ENCODE measurements around the gene RBBP5. TPM values are rescaled to one million over a fixed set of nuclear protein-coding genes. Genes with fewer than 3 reads are reported as not detected.

RBBP5 gene
- total RNA-seq, 1 experiment from 2014 or later = 17.9 TPM

DNA sequence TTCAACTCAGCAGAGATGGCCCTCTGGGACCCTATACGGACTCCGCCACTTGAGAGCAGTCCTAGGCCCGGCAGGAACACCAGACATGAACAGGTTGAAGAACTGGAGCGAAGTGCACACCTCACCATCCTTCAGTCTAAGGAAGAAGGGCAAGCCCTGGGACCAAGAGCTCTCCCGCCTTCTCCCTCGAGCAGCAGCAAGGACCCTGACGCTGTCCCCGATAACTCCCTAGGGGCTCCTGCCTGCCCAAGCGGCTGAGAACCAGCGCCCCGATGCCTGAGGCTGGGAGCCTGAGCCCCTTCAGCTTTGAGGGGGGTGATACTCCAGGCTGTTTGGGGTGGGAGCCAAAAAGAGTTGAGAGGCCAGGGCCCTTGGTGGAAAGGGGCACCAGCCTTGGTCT lies 47.7 kb downstream of the RBBP5 start:
- BruUV-seq (replicated peaks) = no TSS peak
- Histone ChIP-seq H3K79me2 (ENCODE audit: low read depth) (no peaks in the 10 kb centered on the region), H3K4me3 (no peak overlapping the region), H3F3A (ENCODE audit: insufficient read depth, low read depth) (no peaks in the 10 kb centered on the region), H3K4me1 (replicated peaks; ENCODE audit: insufficient read depth) (no peaks in the 10 kb centered on the region), H3K27me3 (ENCODE audit: insufficient read depth, low read depth) (no peaks in the 10 kb centered on the region), H3K9me3 (ENCODE audit: insufficient read depth, low read depth) (no peaks in the 10 kb centered on the region), H3K36me3 (ENCODE audit: low read depth) (no peaks in the 10 kb centered on the region), H3K27ac (no peak overlapping the region), H3K4me2 (no peak overlapping the region), H4K20me1 (ENCODE audit: insufficient read depth) (no peaks in the 10 kb centered on the region), H2AFZ (no peak overlapping the region), H3K9me2 (ENCODE audit: insufficient read depth) (no peaks in the 10 kb centered on the region)
- CTCF ChIA-PET = interaction anchor here (0.7 kb wide), 1 partner anchor 390 kb away, joined by 3 read pairs; no protein-coding TSS in a partner anchor
- intact Hi-C loops (cut with micrococcal nuclease; ENCODE audit: unreplicated experiment) = no loop called here
- no peak for TF ChIP-seq EZH2 (IDR thresholded peaks at IDR 0.05; ENCODE audit: low read depth)
- no peak for TF ChIP-seq CTCF (conservative IDR thresholded peaks at IDR 0.05)
- DNase-seq = no peak
- POLR2A ChIA-PET (ENCODE audit: unreplicated experiment) = no interaction called here

- Histone ChIP-seq H3K4me2 (no peak overlapping the region), H3K27me3 (ENCODE audit: insufficient read depth, low read depth) (peaks cover 4% of the 10 kb centered on the region; the same call in 1 of the 2 replicates), H3K36me3 (ENCODE audit: low read depth) (no peaks in the 10 kb centered on the region), H3K9me2 (ENCODE audit: insufficient read depth) (no peaks in the 10 kb centered on the region), H3K27ac (no peak overlapping the region), H3K9me3 (ENCODE audit: insufficient read depth, low read depth) (no peaks in the 10 kb centered on the region), H3K4me1 (replicated peaks; ENCODE audit: insufficient read depth) (no peaks in the 10 kb centered on the region), H3K4me3 (no peak overlapping the region), H3K79me2 (ENCODE audit: low read depth) (no peaks in the 10 kb centered on the region), H2AFZ (no peak overlapping the region), H3F3A (ENCODE audit: insufficient read depth, low read depth) (no peaks in the 10 kb centered on the region), H4K20me1 (ENCODE audit: insufficient read depth) (no peaks in the 10 kb centered on the region)
- BruUV-seq (replicated peaks) = no TSS peak
- ChIA-PET POLR2A (ENCODE audit: unreplicated experiment) (no interaction called here), CTCF (interaction anchor here (0.7 kb wide), 1 partner anchor 390 kb away, joined by 3 read pairs; no protein-coding TSS in a partner anchor)
- intact Hi-C loops (cut with micrococcal nuclease; ENCODE audit: unreplicated experiment) = no loop called here
- no peak for TF ChIP-seq CTCF (conservative IDR thresholded peaks at IDR 0.05)
- TF ChIP-seq EZH2 (IDR thresholded peaks at IDR 0.05; ENCODE audit: low read depth) = no peak
- DNase-seq = no peak
Measured at GRCh38 chr1:205073511-205073910, 48.3 kb downstream of the RBBP5 start.

DNA sequence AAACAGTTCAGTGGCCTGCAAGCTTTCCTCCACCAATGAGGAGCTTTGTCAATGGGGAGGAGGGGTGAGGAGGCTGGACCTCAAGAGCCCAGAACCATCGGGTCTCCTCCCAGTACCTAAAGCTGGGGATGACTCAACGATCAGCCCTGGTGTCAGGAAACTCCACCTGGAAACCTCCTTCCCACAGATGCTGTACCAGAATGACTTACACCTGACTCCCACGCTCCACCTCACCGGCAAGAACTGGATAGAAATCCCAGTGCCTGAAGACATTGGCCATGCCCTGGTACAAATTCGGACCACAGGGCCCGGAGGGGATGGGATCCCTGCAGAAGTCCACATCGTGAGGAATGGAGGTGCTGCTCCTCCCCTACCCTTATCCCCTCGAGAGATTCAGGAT lies 48.9 kb downstream of the RBBP5 start:
- TF ChIP-seq CTCF (conservative IDR thresholded peaks at IDR 0.05) = no peak
- no peak for TF ChIP-seq EZH2 (IDR thresholded peaks at IDR 0.05; ENCODE audit: low read depth)

More for the DNA sequence above, 48.9 kb downstream of the RBBP5 start:
- POLR2A ChIA-PET (ENCODE audit: unreplicated experiment) = no interaction called here
- no peaks in the 10 kb centered on the region for H3F3A ChIP-seq (ENCODE audit: insufficient read depth, low read depth)
- no peaks in the 10 kb centered on the region for H4K20me1 ChIP-seq (ENCODE audit: insufficient read depth)
- no peak overlapping the region for H2AFZ ChIP-seq
- H3K4me1 ChIP-seq (replicated peaks; ENCODE audit: insufficient read depth) = no peaks in the 10 kb centered on the region
- H3K79me2 ChIP-seq (ENCODE audit: low read depth) = no peaks in the 10 kb centered on the region
- H3K27me3 ChIP-seq (ENCODE audit: insufficient read depth, low read depth) = peaks cover 10% of the 10 kb centered on the region; the same call in 1 of the 2 replicates
- no peaks in the 10 kb centered on the region for H3K9me3 ChIP-seq (ENCODE audit: insufficient read depth, low read depth)
- no peaks in the 10 kb centered on the region for H3K36me3 ChIP-seq (ENCODE audit: low read depth)
- H3K9me2 ChIP-seq (ENCODE audit: insufficient read depth) = no peaks in the 10 kb centered on the region
- intact Hi-C loops (cut with micrococcal nuclease; ENCODE audit: unreplicated experiment) = no loop called here
- BruUV-seq (replicated peaks) = no TSS peak
- H3K4me2 ChIP-seq = no peak overlapping the region
- H3K27ac ChIP-seq = no peak overlapping the region
- CTCF ChIA-PET = interaction anchor here (1.7 kb wide), 1 partner anchor 11 kb away, joined by 6 read pairs; no protein-coding TSS in a partner anchor
- no peak overlapping the region for H3K4me3 ChIP-seq
- DNase-seq = no peak
